T-cell (primary cell): ENCODE data around the gene RALGAPA2. TPM values are rescaled to one million over a fixed set of nuclear protein-coding genes. Genes with fewer than 3 reads are reported as not detected.

Source experiments
- ATAC-seq, 4 experiments: fragments of 200-7000 bp in 3 of 4; fragments of 150-1000 bp in 1 of 4; cut with Tn5 transposase; replicated peaks in 1 of 4; 1 replicate in 3 of 4; 2 replicates in 1 of 4; pipeline ENCODE4 v1.10.0; 2021; ENCODE audit warnings: moderate library complexity in 3 of 4, mild to moderate bottlenecking in 2 of 4, moderate number of reproducible peaks in 1 of 4
- CTCF ChIA-PET, 2 donors: fragments of 300-600 bp; sonication (Branson Sonifier 250); formaldehyde crosslinking; loops; one replicate each; lab custom pipeline; 2022; ENCODE audit warnings: antibody characterized with exemption in 2 of 2; lab: Charles Lee
- POLR2A ChIA-PET, 2 donors: fragments of 300-600 bp; sonication (Branson Sonifier 250); formaldehyde crosslinking; loops; one replicate each; lab custom pipeline; 2022; ENCODE audit warnings: antibody characterized with exemption in 2 of 2; lab: Charles Lee
- DNase-seq, 35 experiments: peaks; one replicate each; pipeline versions ENCODE4 v3.0.0 to v3.0.0-alpha.2; 2013 to 2023
- H3K27ac ChIP-seq: one replicate; pipeline ENCODE4 v1.5.1; 2013; ENCODE audit warnings: low read length
- H3K27me3 ChIP-seq, 2 experiments: replicated peaks in 1 of 2; 1 replicate in 1 of 2; 2 replicates in 1 of 2; pipeline versions ENCODE4 v1.6.1 to v1.7.0; 2013; ENCODE audit warnings: low read length in 1 of 2, mixed read lengths in 1 of 2; ENCODE audit not compliant: control insufficient read depth in 2 of 2, insufficient read depth in 2 of 2; ENCODE audit errors: extremely low read depth in 1 of 2
- H3K36me3 ChIP-seq, 2 donors: 1 replicate in 1 of 2; 2 replicates in 1 of 2; pipeline versions ENCODE4 v1.6.1 to v1.7.0; 2013; ENCODE audit warnings: low read length in 1 of 2; ENCODE audit not compliant: control insufficient read depth in 2 of 2, insufficient read depth in 1 of 2; ENCODE audit errors: extremely low read depth in 1 of 2
- H3K4me1 ChIP-seq, 2 experiments: 1 replicate in 1 of 2; 2 replicates in 1 of 2; pipeline versions ENCODE4 v1.6.1 to v1.7.0; 2013; ENCODE audit warnings: low read length in 2 of 2, mixed read lengths in 1 of 2; ENCODE audit not compliant: insufficient read depth in 2 of 2, control insufficient read depth in 1 of 2; ENCODE audit errors: extremely low read depth in 1 of 2
- H3K4me3 ChIP-seq, 2 donors: 1 replicate in 1 of 2; 2 replicates in 1 of 2; pipeline versions ENCODE4 v1.5.1 to v1.7.0; 2013; ENCODE audit warnings: mild to moderate bottlenecking in 2 of 2, low read length in 1 of 2, moderate library complexity in 1 of 2; ENCODE audit not compliant: control insufficient read depth in 1 of 2; ENCODE audit errors: extremely low read depth in 1 of 2
- H3K9me3 ChIP-seq: 2 replicates; pipeline ENCODE4 v1.7.0; 2013
- H3K27ac Mint-ChIP-seq, 2 donors: one replicate each; pipeline ENCODE4 v1.8.0; 2020 to 2021; ENCODE audit warnings: mild to moderate bottlenecking in 2 of 2, mixed read lengths in 2 of 2
- H3K27me3 Mint-ChIP-seq, 2 donors: one replicate each; pipeline ENCODE4 v1.8.0; 2021 to 2022; ENCODE audit warnings: mixed read lengths in 2 of 2
- H3K36me3 Mint-ChIP-seq: one replicate; pipeline ENCODE4 v1.8.0; 2021; ENCODE audit warnings: mixed read lengths
- H3K4me1 Mint-ChIP-seq, 3 donors: one replicate each; pipeline ENCODE4 v1.8.0; 2020 to 2022; ENCODE audit warnings: mixed read lengths in 3 of 3, mild to moderate bottlenecking in 1 of 3
- H3K4me3 Mint-ChIP-seq, 3 donors: one replicate each; pipeline ENCODE4 v1.8.0; 2020 to 2022; ENCODE audit warnings: mild to moderate bottlenecking in 3 of 3, mixed read lengths in 3 of 3, moderate library complexity in 3 of 3
- H3K9me3 Mint-ChIP-seq, 3 donors: one replicate each; pipeline ENCODE4 v1.8.0; 2020 to 2022; ENCODE audit warnings: mixed read lengths in 3 of 3
- WGBS: methylation state at CpG from one replicate; pipeline ENCODE4 v1.1.5; 2013; ENCODE audit warnings: missing lambda C conversion rate; ENCODE audit not compliant: insufficient coverage; 5-methylcytosine and 5-hydroxymethylcytosine counted together
- total RNA-seq, 35 experiments: library from RNA in 6 of 35; stranded (reverse) in 6 of 35; fragments of 120-200 nt in 1 of 35; gene quantifications; one replicate each; pipeline versions ENCODE4 v1.2.1 to v1.2.4 and lab custom pipeline; 2013 to 2026

Gene RALGAPA2
- total RNA-seq, 5 donors from 2014 or later (not counting 1 experiment from before 2014, with no cell fraction given), result 28.0 to 36.1 (median 31.7) TPM

DNA sequence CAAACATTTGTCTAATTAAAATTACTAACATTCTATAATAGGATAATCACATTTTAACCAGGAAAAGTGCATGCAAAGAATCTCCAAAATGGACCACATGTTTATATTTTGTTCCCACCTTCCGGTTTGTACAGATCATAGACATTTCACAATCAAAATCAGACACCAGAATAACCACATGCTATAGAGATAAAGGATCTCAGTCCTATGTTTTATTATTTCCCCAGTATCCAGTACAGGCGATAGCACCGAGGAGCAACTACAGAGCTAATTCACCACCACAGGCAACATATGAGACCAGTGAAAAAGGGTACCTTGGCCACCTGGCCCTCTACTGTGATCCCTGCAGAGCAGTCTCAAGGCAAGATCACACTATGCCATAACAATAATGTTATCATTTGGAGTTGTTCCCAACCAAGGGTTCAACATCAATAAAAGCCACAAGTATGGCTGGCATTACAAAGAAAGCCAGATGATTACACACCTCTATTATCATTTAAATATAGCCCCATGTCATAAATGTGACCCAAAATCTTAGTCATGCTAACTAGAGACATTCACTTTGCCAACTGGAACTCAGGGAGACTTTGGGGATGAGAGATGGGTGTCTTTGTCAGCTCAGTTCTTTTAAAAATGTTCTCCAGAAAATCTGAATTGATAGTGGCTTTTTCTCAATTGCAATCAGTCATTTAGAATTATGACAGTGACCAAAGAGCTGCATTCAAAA, 46.7 kb downstream of the RALGAPA2 start:
- POLR2A ChIA-PET, result no interaction called here
- WGBS, result no CpG with 5 or more reads among the region's 3 CpGs
- no peak overlapping the region for H3K27ac ChIP-seq
- no peaks in the 10 kb centered on the region for H3K9me3 Mint-ChIP-seq
- no peak for DNase-seq
- no peaks in the 10 kb centered on the region for H3K27me3 ChIP-seq
- no peaks in the 10 kb centered on the region for H3K36me3 ChIP-seq
- H3K9me3 ChIP-seq, result no peaks in the 10 kb centered on the region
- no peaks in the 10 kb centered on the region for H3K27me3 Mint-ChIP-seq
- no peak for ATAC-seq
- H3K27ac Mint-ChIP-seq, result no peak overlapping the region
- CTCF ChIA-PET, result interaction anchor here in 1 of 2 donors (1.2 kb wide), 1 partner anchor 157 kb away, joined by 10 read pairs; no protein-coding TSS in a partner anchor
- H3K36me3 Mint-ChIP-seq, result peaks cover 16% of the 10 kb centered on the region
- no peak overlapping the region for H3K4me3 ChIP-seq
- peaks cover 36 to 61% (median 36%) of the 10 kb centered on the region in 3 donors for H3K4me1 Mint-ChIP-seq
- no peak overlapping the region for H3K4me3 Mint-ChIP-seq
- H3K4me1 ChIP-seq, result peaks cover 3 to 7% of the 10 kb centered on the region in 2 experiments

GRCh38 chr20:20664795-20665589, 47.5 kb downstream of the RALGAPA2 start:
- ChIA-PET POLR2A (no interaction called here), CTCF (no interaction called here)
- Histone ChIP-seq H3K27me3 (no peaks in the 10 kb centered on the region), H3K27ac (no peak overlapping the region), H3K4me1 (peaks cover 3 to 7% of the 10 kb centered on the region in 2 experiments), H3K9me3 (no peaks in the 10 kb centered on the region), H3K36me3 (no peaks in the 10 kb centered on the region), H3K4me3 (no peak overlapping the region)
- Mint-ChIP-seq H3K36me3 (peaks cover 15% of the 10 kb centered on the region), H3K9me3 (no peaks in the 10 kb centered on the region), H3K27ac (no peak overlapping the region), H3K27me3 (no peaks in the 10 kb centered on the region), H3K4me3 (no peak overlapping the region), H3K4me1 (peaks cover 36 to 56% (median 36%) of the 10 kb centered on the region in 3 donors)
- DNase-seq (peak in 1 of 35 experiments; percentile 39), ATAC-seq (peak in 3 of 4 experiments; percentile 51 to 55 (median 55))
- WGBS, result 100% methylated on average over 1 of the region's 2 CpGs

GRCh38 chr20:20663841-20664240, 48.6 kb downstream of the RALGAPA2 start:
- WGBS, result 100% methylated on average over 1 of the region's 3 CpGs
- Mint-ChIP-seq H3K4me3 (no peak overlapping the region), H3K9me3 (no peaks in the 10 kb centered on the region), H3K36me3 (peaks cover 15% of the 10 kb centered on the region), H3K4me1 (peaks cover 32 to 49% (median 33%) of the 10 kb centered on the region in 3 donors), H3K27me3 (no peaks in the 10 kb centered on the region), H3K27ac (no peak overlapping the region)
- peaks cover 3 to 7% of the 10 kb centered on the region in 2 experiments for H3K4me1 ChIP-seq
- H3K4me3 ChIP-seq, result no peak overlapping the region
- no peaks in the 10 kb centered on the region for H3K36me3 ChIP-seq
- ChIA-PET POLR2A (no interaction called here), CTCF (no interaction called here)
- ATAC-seq (no peak), DNase-seq (no peak)
- H3K9me3 ChIP-seq, result no peaks in the 10 kb centered on the region
- no peaks in the 10 kb centered on the region for H3K27me3 ChIP-seq
- H3K27ac ChIP-seq, result no peak overlapping the region

DNA sequence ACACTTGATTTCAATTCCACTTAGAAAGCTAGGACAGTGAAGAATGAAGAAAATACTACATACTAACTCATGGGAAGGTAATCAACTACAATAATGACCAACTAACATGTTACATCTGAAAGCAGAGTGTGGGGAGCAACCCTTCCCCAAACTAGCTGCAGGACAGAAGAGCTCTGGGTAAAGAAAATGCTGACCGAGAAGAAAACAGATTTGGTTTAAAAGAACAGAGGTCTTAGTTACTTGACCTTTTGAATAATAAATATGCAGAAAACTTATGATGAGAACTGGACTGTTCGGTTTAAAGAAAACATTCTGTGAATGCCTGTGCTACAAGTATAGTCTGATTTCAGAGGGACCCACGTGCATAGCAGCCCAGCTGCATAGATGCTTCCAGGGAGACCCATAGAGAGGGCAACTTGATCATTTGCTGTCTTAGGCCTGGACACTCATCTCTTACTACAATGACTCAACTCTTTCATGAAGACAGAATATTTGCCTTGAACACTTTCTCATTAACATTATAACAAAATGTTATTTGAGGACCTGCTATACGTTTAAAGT, 53.5 kb downstream of the RALGAPA2 start:
- H3K4me1 Mint-ChIP-seq, result peaks cover 0 to 15% (median 2%) of the 10 kb centered on the region in 3 donors
- H3K4me3 Mint-ChIP-seq, result no peak overlapping the region
- H3K4me1 ChIP-seq, result no peaks in the 10 kb centered on the region
- H3K4me3 ChIP-seq, result no peak overlapping the region
- H3K36me3 ChIP-seq, result peaks cover 0 to 5% of the 10 kb centered on the region in 2 donors
- H3K36me3 Mint-ChIP-seq, result peaks cover 19% of the 10 kb centered on the region
- H3K27ac Mint-ChIP-seq, result no peak overlapping the region
- H3K27me3 Mint-ChIP-seq, result no peaks in the 10 kb centered on the region
- H3K9me3 ChIP-seq, result no peaks in the 10 kb centered on the region
- ATAC-seq, result no peak
- H3K9me3 Mint-ChIP-seq, result no peaks in the 10 kb centered on the region
- ChIA-PET CTCF (no interaction called here), POLR2A (no interaction called here)
- no peak for DNase-seq
- no peaks in the 10 kb centered on the region for H3K27me3 ChIP-seq
- no CpG with 5 or more reads among the region's 4 CpGs for WGBS
- H3K27ac ChIP-seq, result no peak overlapping the region

- DNase-seq (no peak), ATAC-seq (no peak)
- H3K27me3 ChIP-seq, result no peaks in the 10 kb centered on the region
- Mint-ChIP-seq H3K27me3 (no peaks in the 10 kb centered on the region), H3K36me3 (peaks cover 19% of the 10 kb centered on the region), H3K4me3 (no peak overlapping the region), H3K27ac (no peak overlapping the region), H3K9me3 (no peaks in the 10 kb centered on the region), H3K4me1 (peaks cover 0 to 14% (median 2%) of the 10 kb centered on the region in 3 donors)
- no peak overlapping the region for H3K4me3 ChIP-seq
- ChIA-PET CTCF (no interaction called here), POLR2A (no interaction called here)
- H3K36me3 ChIP-seq, result peaks cover 0 to 5% of the 10 kb centered on the region in 2 donors
- H3K9me3 ChIP-seq, result no peaks in the 10 kb centered on the region
- H3K27ac ChIP-seq, result no peak overlapping the region
- no peaks in the 10 kb centered on the region for H3K4me1 ChIP-seq
These were observed 54.3 kb downstream of the RALGAPA2 start for GRCh38 chr20:20658123-20658522.

DNA sequence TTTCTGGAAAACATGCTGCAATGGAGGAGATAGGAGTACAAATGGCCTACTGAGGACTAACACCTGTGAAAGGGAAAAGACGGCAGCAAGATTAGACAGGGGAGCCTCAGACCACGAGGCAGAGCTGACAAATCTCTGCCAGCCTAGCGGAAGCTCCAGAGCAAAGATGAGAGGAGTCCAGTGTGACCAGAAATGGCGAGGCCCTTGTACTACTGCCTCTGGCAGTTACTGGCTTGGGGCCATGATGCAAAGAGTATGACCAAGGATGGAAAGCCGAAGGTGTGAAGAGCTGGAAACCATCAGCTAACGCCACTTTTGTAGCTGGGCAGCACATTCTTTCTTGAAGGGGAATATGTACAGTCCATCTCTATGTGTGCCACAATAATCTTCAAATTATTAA, 55.4 kb downstream of the RALGAPA2 start:
- Histone ChIP-seq H3K9me3 (no peaks in the 10 kb centered on the region), H3K4me1 (no peaks in the 10 kb centered on the region), H3K27me3 (no peaks in the 10 kb centered on the region), H3K36me3 (peaks cover 0 to 5% of the 10 kb centered on the region in 2 donors), H3K4me3 (no peak overlapping the region), H3K27ac (no peak overlapping the region)
- DNase-seq, result no peak
- WGBS, result 90% methylated on average over 5 of the region's 6 CpGs
- H3K4me1 Mint-ChIP-seq, result peaks cover 0 to 8% (median 2%) of the 10 kb centered on the region in 3 donors
- no peak for ATAC-seq
- CTCF ChIA-PET, result no interaction called here
- peaks cover 24% of the 10 kb centered on the region for H3K36me3 Mint-ChIP-seq
- no peaks in the 10 kb centered on the region for H3K9me3 Mint-ChIP-seq
- H3K27ac Mint-ChIP-seq, result no peak overlapping the region
- no peak overlapping the region for H3K4me3 Mint-ChIP-seq
- H3K27me3 Mint-ChIP-seq, result no peaks in the 10 kb centered on the region
- POLR2A ChIA-PET, result no interaction called here
